Choroid plexus epithelial cell (primary cell): Measurements from ENCODE around the gene SLC16A5.
A peak's percentile ranks its signal among the peaks of the same experiment; 100 is the strongest.
"Not testable (repeated sequence)": the region's sequence is repeated elsewhere in the genome, so short reads cannot be mapped to it uniquely, and the experiment has no call there.

Source experiments
- DNase-seq: peaks from one replicate; pipeline ENCODE4 v3.0.0-alpha.2; 2010; ENCODE audit warnings: low read depth
- H3K4me3 ChIP-seq: 2 replicates; pipeline ENCODE4 v1.5.1; 2011; ENCODE audit warnings: low read depth, mild to moderate bottlenecking, control low read depth, low read length, moderate library complexity
- TF ChIP-seq, protein P1 (sequence below): conservative IDR thresholded peaks from 2 replicates; pipeline ENCODE4 v1.5.1; 2011; ENCODE audit warnings: low read depth, mild to moderate bottlenecking, control low read depth, inconsistent platforms, low read length, moderate library complexity

SLC16A5 gene

DNA sequence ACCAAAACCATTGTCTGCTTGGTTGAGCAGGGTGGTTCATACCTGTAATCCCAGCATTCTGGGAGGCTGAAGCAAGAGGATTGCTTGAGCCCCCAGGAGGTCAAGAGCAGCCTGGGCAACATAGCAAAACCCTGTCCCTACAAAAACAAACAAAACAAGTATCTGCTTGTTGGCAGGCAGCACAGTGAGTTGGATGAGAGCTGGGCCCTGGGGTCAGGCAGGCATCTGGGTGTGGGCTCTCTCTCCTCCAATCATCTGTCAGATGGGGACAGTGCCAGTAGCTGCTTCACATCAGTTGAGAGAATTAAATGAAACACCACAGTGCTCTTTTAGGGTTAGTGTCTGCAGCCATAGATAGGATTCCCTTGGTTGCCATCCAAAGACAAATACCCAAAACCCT is 27.8 kb downstream of the SLC16A5 start:
- DNase-seq = no peak
- TF ChIP-seq, protein P1, sequence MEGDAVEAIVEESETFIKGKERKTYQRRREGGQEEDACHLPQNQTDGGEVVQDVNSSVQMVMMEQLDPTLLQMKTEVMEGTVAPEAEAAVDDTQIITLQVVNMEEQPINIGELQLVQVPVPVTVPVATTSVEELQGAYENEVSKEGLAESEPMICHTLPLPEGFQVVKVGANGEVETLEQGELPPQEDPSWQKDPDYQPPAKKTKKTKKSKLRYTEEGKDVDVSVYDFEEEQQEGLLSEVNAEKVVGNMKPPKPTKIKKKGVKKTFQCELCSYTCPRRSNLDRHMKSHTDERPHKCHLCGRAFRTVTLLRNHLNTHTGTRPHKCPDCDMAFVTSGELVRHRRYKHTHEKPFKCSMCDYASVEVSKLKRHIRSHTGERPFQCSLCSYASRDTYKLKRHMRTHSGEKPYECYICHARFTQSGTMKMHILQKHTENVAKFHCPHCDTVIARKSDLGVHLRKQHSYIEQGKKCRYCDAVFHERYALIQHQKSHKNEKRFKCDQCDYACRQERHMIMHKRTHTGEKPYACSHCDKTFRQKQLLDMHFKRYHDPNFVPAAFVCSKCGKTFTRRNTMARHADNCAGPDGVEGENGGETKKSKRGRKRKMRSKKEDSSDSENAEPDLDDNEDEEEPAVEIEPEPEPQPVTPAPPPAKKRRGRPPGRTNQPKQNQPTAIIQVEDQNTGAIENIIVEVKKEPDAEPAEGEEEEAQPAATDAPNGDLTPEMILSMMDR = no peak
- no peak overlapping the region for H3K4me3 ChIP-seq

- TF ChIP-seq, protein P1 = no peak
- H3K4me3 ChIP-seq = no peak overlapping the region
- DNase-seq = no peak
Observed at GRCh38 chr17:75116737-75117136, 29.0 kb downstream of the SLC16A5 start.

- DNase-seq = no peak
- no peak overlapping the region for H3K4me3 ChIP-seq
- TF ChIP-seq, protein P1 = no peak
Observed at GRCh38 chr17:75118307-75118706, 30.6 kb downstream of the SLC16A5 start.

DNA sequence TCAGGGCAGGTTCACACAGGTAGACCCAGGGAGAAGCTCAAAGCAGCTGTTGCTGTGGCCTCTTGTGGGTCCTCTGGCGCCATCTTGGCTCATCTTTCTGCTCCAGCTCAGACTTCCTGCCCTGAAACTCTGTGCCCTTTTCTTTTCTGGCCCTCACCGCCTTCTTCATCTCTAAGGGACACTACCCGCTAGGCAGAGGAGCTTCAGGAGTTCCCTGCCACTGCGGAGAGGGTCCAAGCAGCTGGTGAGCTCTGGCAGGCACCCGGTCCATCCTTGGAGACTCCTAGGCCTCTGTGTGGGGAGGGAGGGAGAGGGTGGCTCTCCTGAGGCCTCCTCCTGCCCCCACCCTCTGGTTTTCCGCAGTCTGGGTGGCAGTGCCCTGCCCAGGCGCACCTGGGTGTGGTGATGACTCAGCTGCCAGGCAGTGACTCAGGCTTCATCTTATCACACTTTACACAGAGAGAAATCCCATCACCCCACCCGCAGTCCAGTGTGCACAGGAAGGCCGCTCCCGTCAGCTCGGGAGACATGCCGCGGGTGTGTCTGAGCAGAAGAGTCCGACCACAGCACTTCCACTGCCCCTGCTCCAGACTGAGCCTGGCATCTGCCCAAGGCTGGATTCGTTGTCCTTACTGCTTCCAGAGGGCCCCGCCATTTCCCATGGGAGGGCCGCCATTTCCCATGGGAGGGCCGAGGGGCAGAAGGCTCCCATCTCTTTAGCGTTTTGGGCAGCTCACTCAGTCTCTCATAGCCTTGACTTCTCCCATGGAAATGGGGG is 36.5 kb downstream of the SLC16A5 start:
- TF ChIP-seq, protein P1 = no peak
- H3K4me3 ChIP-seq = no peak overlapping the region
- peak; percentile 34 for DNase-seq

- no peak overlapping the region for H3K4me3 ChIP-seq
- TF ChIP-seq, protein P1 = no peak
- DNase-seq = no peak
Observed at GRCh38 chr17:75124819-75125162, 37.0 kb downstream of the SLC16A5 start.

GRCh38 chr17:75125984-75126383 is 38.2 kb downstream of the SLC16A5 start:
- no peak for DNase-seq
- H3K4me3 ChIP-seq = no peak overlapping the region
- TF ChIP-seq, protein P1 = no peak

- no peak for DNase-seq
- H3K4me3 ChIP-seq = no peak overlapping the region
- TF ChIP-seq, protein P1 = no peak
Observed at GRCh38 chr17:75126954-75127353, 39.2 kb downstream of the SLC16A5 start.

DNA sequence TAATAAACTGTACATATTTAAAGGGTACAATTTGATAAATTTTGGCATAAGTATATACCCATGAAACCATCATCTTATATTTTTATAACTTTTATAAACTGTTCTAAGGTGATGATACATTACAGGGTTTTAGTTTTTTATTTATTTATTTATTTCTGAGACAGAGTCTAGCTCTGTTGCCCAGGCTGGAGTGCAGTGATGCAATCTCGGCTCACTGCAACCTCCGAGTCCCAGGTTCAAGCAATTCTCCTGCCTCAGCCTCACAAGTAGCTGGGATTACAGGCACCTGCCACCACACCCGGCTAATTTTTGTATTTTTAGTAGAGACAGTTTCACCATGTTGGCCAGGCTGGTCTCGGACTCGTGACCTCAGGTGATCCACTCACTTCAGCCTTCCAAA is 40.2 kb downstream of the SLC16A5 start:
- not testable (repeated sequence) for H3K4me3 ChIP-seq, DNase-seq
